ENCODE measurements around the gene P4HA1. TPM values are rescaled to one million over a fixed set of nuclear protein-coding genes. Genes with fewer than 3 reads are reported as not detected.

P4HA1 gene
- total RNA-seq, 2 experiments from 2014 or later, result 30.9 to 31.2 TPM

DNA sequence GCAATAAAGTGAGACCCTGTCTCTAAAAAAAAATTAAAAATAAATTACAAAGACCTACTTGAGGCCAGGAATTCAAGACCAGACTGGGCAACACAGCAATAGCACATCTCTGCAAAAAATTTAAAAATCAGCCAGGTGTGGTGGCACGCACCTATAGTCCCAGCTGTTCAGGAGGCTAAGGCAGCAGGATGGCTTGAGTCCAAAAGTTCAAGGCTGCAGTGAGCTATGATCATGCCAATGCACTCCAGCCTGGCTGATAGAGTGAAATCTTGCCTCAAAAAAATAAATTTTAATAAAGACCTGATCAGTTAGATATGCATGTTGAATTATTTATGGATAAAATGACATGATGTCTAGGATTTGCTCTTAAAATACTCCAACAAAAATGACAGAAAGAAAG lies 34.9 kb downstream of the P4HA1 start:
- ChIA-PET CTCF (interaction anchor here (0.6 to 3.9 kb wide), 15 partner anchors 7 to 719 kb away, joined by 3 to 16 read pairs (median 4); partner anchors contain the start of genes NUDT13 and P4HA1), POLR2A (no interaction called here)
- peaks cover 10% of the 10 kb centered on the region for H3K4me1 Mint-ChIP-seq (ENCODE audit: low read depth)
- H3K9me3 Mint-ChIP-seq, result no peaks in the 10 kb centered on the region
- H3K27me3 Mint-ChIP-seq, result no peaks in the 10 kb centered on the region
- H3K36me3 Mint-ChIP-seq, result peaks cover 24% of the 10 kb centered on the region
- no peak overlapping the region for H3K4me3 Mint-ChIP-seq
- no peak overlapping the region for H3K27ac Mint-ChIP-seq
- no peak for DNase-seq
- intact Hi-C loops (cut with micrococcal nuclease), result loop anchor here (1.0 to 5.0 kb wide), 2 partner anchors 369 to 697 kb away; partner anchors contain the start of gene MCU

DNA sequence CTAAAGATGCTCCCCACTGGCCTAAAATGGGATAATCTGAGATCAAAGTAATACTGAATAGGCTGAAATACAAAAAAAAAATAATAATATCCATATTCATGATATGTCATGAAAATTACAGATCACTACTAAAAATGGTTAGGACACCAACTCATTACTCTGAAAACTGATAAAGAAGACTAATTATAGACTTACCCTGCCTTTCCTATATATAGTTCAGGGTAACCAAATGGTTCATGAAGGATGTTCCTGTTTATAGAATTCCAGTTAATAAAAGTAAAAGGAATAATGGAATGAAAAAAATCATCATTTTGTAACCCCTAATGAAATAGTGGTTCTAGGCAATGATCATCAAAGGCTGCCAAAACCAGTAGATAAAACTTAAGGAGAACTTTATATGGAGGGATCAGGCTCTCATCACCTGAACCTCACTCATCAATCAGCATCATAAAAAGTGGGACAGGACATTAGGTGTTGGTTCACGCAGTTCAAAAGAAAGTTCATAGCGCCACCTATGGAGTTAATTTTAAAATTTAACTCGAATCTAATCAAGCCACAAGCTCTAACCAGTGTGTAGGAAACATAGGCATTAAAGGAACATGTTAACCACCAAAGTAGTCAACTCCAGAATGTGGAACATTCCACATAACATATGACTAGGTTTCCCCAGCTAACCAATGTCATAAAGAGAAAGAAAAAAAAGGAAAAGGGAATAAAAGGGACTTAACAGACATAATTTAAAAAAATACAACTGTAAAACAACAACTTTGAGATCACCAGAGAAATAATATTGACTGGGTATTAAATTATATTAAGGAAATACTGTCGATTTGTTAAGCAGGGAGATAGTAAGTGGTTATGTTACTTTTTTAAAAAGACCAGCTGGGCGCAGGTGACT lies 35.7 kb downstream of the P4HA1 start:
- no peak for DNase-seq
- H3K36me3 Mint-ChIP-seq, result peaks cover 24% of the 10 kb centered on the region
- H3K9me3 Mint-ChIP-seq, result no peaks in the 10 kb centered on the region
- CTCF ChIA-PET, result interaction anchor here (0.6 to 3.9 kb wide), 15 partner anchors 8 to 699 kb away, joined by 3 to 16 read pairs (median 4); partner anchors contain the start of genes NUDT13 and P4HA1
- intact Hi-C loops (cut with micrococcal nuclease), result loop anchor here (1.0 to 5.0 kb wide), 2 partner anchors 369 to 697 kb away; partner anchors contain the start of gene MCU
- H3K27ac Mint-ChIP-seq, result no peak overlapping the region
- no peak overlapping the region for H3K4me3 Mint-ChIP-seq
- H3K4me1 Mint-ChIP-seq (ENCODE audit: low read depth), result peaks cover 10% of the 10 kb centered on the region
- no peaks in the 10 kb centered on the region for H3K27me3 Mint-ChIP-seq
- POLR2A ChIA-PET, result no interaction called here

DNA sequence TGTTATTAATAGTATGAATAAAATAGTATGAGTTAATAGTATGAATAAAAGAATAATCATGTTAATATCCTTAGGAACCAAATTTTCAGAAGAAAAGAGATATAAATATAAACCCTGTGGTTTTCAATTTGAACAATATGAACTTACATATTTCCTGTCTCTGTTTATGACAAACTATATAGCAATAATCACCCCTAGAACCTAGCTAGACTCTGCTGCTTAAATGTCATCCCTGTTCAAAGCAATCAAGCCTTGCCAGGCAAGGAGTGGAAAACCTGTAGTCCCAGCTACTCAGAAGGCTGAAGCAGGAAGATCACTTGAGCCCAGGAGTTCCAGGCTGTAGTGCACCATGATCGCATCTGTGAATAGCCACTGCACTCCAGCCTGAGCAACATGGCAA lies 36.5 kb downstream of the P4HA1 start:
- Mint-ChIP-seq H3K9me3 (no peaks in the 10 kb centered on the region), H3K27me3 (no peaks in the 10 kb centered on the region), H3K4me3 (no peak overlapping the region), H3K36me3 (peaks cover 21% of the 10 kb centered on the region), H3K27ac (no peak overlapping the region), H3K4me1 (ENCODE audit: low read depth) (peaks cover 10% of the 10 kb centered on the region)
- intact Hi-C loops (cut with micrococcal nuclease), result loop anchor here (5.0 kb wide), 1 partner anchor 368 kb away; the partner anchor contains the start of gene MCU
- ChIA-PET POLR2A (no interaction called here), CTCF (interaction anchor here (1.1 to 3.9 kb wide), 3 partner anchors 24 to 696 kb away, joined by 3 to 16 read pairs (median 8); partner anchors contain the start of gene P4HA1)
- no peak for DNase-seq

DNA sequence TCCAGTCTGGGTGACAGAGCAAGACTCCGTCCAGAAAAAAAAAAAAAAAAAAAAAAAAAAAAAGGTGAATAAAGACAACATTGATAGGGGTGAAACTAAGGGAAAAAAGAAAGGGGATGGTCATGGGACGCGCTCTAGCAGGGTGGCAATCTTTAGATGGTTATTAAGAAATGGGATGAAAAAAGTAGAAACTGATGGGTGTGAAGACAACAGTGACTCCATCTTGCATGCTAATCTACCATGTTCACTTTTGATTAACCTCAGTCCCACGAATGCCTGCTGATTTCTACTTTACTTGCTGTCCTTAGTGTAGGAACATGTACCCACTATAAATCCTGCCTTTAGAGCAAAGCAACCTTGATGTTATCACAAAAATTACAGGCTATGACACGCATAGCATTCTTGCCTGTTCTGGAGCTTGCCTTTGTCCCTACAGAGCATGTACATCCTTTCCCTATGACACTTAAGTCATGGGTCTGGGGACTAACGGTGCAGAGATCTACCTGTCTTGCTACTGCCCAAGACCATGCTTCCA lies 38.5 kb downstream of the P4HA1 start:
- ChIA-PET POLR2A (no interaction called here), CTCF (interaction anchor here (0.9 kb wide), 1 partner anchor 112 kb away, joined by 3 read pairs; no protein-coding TSS in a partner anchor)
- intact Hi-C loops (cut with micrococcal nuclease), result no loop called here
- H3K4me3 Mint-ChIP-seq, result no peak overlapping the region
- no peaks in the 10 kb centered on the region for H3K9me3 Mint-ChIP-seq
- peaks cover 23% of the 10 kb centered on the region for H3K36me3 Mint-ChIP-seq
- no peak for DNase-seq
- peaks cover 10% of the 10 kb centered on the region for H3K4me1 Mint-ChIP-seq (ENCODE audit: low read depth)
- no peaks in the 10 kb centered on the region for H3K27me3 Mint-ChIP-seq
- no peak overlapping the region for H3K27ac Mint-ChIP-seq

DNA sequence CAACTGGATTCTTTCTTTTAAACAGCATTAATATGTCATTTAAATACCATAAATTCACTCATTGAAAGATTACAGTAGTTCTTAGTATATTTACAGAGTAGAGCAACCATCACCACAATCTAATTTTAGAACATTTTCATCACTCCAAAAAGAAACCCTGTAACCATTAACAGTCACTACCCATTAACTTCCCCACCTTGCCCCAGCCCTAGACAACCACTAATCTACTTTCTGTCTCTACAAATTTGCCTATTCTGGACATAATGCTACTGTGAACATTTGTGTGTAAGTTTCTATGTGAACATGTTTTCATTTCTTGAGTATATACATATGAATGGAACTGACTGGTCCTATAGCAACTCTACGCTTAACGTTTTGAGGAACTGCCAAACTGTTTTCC lies 42.4 kb downstream of the P4HA1 start:
- H3K36me3 Mint-ChIP-seq, result peaks cover 21% of the 10 kb centered on the region
- POLR2A ChIA-PET, result no interaction called here
- no peak overlapping the region for H3K4me3 Mint-ChIP-seq
- H3K27ac Mint-ChIP-seq, result no peak overlapping the region
- intact Hi-C loops (cut with micrococcal nuclease), result no loop called here
- H3K27me3 Mint-ChIP-seq, result no peaks in the 10 kb centered on the region
- peaks cover 3% of the 10 kb centered on the region for H3K4me1 Mint-ChIP-seq (ENCODE audit: low read depth)
- no peak for DNase-seq
- H3K9me3 Mint-ChIP-seq, result no peaks in the 10 kb centered on the region
- CTCF ChIA-PET, result no interaction called here

DNA sequence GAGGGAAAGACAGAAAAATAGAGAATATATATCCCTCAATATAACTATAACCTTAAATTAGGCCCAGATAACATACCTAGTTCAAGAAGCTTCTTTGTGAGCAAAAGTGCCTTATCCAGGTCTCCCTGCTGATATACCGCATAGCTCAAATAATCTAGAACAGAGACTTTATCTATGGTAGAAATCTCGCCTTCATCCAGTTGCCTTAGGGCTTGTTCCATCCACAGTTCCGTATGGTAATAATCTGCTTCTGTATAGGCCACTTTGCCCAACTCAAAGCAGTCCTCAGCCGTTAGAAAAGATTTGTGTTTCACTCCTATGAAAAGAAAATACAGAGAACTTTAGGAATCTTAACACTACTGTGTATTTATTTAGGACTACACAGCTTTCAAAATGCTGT lies 43.4 kb downstream of the P4HA1 start:
- no peak for DNase-seq
- no peaks in the 10 kb centered on the region for H3K9me3 Mint-ChIP-seq
- peaks cover 3% of the 10 kb centered on the region for H3K4me1 Mint-ChIP-seq (ENCODE audit: low read depth)
- POLR2A ChIA-PET, result no interaction called here
- peaks cover 17% of the 10 kb centered on the region for H3K36me3 Mint-ChIP-seq
- CTCF ChIA-PET, result interaction anchor here (1.0 kb wide), 1 partner anchor 689 kb away, joined by 3 read pairs; no protein-coding TSS in a partner anchor
- H3K27ac Mint-ChIP-seq, result no peak overlapping the region
- no peak overlapping the region for H3K4me3 Mint-ChIP-seq
- intact Hi-C loops (cut with micrococcal nuclease), result no loop called here
- no peaks in the 10 kb centered on the region for H3K27me3 Mint-ChIP-seq

DNA sequence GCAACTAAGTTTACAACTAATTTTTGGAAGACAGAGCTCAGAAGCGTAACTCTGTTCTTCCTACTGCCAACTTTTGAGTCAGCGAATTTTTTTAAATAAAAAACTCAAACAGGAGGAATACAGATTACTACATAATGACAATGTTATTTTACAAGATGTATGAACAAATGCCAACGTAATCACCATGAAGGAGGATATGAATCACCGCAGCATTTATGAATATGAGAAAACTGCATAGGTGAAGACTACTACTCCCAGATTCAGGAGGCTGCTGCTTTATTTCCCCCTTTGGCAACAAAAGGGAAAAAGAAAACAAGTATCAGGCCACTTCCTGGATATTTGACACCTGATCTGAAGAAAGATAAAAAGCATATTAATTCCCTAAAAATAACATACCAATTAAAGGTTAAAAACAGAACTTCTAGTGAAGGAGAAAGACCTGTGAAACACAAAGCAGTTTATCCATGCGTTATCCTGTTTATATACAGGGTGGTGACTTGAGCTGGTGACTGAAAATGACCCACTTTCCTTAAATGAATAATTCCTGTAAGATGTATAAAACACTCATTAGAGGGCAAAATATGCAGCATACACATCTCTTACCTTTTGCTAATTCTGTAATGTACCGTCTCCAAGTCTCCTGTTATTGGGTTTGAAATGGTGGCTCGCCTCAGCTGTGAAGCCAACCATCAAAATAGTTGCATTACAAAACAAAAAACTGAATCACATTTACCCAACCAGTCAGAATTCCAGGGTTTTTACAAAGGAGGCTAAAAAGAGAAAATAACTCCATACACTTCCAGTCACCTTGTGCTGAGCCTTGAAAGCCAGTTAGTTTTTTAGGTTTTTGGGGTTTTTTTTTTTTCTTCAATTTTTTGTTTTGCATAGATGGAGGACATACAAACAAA lies 52.0 kb downstream of the P4HA1 start:
- ChIA-PET CTCF (interaction anchor here (0.6 kb wide), 1 partner anchor 132 kb away, joined by 3 read pairs; no protein-coding TSS in a partner anchor), POLR2A (no interaction called here)
- H3K36me3 Mint-ChIP-seq, result peaks cover 19% of the 10 kb centered on the region
- no peaks in the 10 kb centered on the region for H3K9me3 Mint-ChIP-seq
- H3K4me1 Mint-ChIP-seq (ENCODE audit: low read depth), result peaks cover 5% of the 10 kb centered on the region
- no peak for DNase-seq
- no peaks in the 10 kb centered on the region for H3K27me3 Mint-ChIP-seq
- intact Hi-C loops (cut with micrococcal nuclease), result no loop called here
- no peak overlapping the region for H3K27ac Mint-ChIP-seq
- H3K4me3 Mint-ChIP-seq, result no peak overlapping the region

DNA sequence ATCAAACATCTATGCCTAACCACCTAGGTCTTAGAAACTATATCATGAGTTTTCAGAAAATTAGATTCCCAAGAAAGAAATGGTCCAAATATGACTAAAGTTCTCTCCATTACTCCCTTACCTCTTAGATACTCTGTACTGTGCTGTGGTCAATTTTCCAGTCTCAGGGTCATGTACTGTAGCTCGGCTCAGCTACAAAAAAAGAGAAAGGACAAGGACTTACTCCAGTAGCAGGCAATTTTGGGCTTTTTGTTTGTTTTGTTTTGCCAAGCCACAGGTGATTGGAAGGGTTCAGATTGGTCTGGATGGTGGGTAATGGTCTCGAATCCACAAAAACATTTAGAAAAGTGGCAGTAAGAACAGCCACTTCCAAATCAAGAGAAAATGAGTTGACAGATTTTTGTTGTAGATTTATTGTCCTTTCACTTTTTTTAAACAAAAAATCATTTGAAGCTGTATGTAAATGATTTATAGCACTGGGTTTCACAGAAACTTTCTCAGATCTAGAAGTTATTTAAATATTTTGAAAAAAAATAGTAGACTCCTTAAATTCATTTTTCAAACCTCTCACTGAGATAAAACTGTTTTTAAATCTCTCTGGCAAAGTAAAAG lies 52.8 kb downstream of the P4HA1 start:
- ChIA-PET POLR2A (no interaction called here), CTCF (interaction anchor here (0.6 kb wide), 1 partner anchor 133 kb away, joined by 3 read pairs; no protein-coding TSS in a partner anchor)
- no peak overlapping the region for H3K27ac Mint-ChIP-seq
- H3K36me3 Mint-ChIP-seq, result peaks cover 19% of the 10 kb centered on the region
- H3K4me3 Mint-ChIP-seq, result no peak overlapping the region
- DNase-seq, result no peak
- H3K4me1 Mint-ChIP-seq (ENCODE audit: low read depth), result peaks cover 5% of the 10 kb centered on the region
- intact Hi-C loops (cut with micrococcal nuclease), result no loop called here
- H3K9me3 Mint-ChIP-seq, result no peaks in the 10 kb centered on the region
- H3K27me3 Mint-ChIP-seq, result no peaks in the 10 kb centered on the region

DNA sequence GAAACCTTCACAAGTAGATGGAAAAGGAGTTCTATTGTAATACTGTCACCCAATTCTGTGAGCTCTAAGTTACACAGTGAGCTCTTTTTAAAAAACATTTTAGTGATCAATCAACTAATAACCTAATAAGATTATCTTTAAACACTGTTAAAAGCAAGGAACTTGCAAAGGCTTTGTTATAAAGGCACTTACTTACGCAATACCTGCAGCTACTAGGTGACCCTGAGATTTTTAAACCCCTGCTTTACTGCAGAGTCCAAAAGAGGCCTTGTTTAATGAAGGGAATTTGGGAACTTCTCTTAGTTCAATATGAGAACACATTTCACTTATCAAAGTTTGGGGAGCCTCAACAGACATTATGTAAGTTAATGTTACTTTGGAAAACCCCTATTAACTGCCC lies 53.3 kb downstream of the P4HA1 start:
- H3K4me3 Mint-ChIP-seq, result no peak overlapping the region
- H3K36me3 Mint-ChIP-seq, result peaks cover 19% of the 10 kb centered on the region
- POLR2A ChIA-PET, result no interaction called here

DNA sequence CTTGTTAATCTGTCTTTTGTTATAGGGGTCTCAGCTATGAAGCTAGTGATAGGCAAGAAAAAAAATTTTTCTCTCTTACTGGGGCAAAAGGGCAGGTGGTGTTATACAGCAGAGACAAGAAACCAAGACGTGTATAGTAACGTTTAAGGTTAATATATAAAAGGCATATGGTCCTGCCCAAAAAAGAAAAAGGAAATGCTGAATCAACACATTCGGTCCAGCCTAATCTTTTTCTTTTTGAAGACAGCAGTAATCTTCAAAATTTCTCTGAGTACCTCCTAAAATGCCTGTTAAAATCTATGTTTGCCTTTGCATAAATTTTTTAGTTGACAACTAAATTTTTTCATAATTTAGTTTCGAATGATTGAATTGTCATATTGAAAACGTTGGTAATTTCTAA lies 54.5 kb downstream of the P4HA1 start:
- CTCF ChIA-PET, result no interaction called here
- Mint-ChIP-seq H3K27ac (no peak overlapping the region), H3K4me3 (no peak overlapping the region), H3K9me3 (no peaks in the 10 kb centered on the region), H3K27me3 (no peaks in the 10 kb centered on the region), H3K36me3 (peaks cover 19% of the 10 kb centered on the region), H3K4me1 (ENCODE audit: low read depth) (peaks cover 5% of the 10 kb centered on the region)
- intact Hi-C loops (cut with micrococcal nuclease), result no loop called here
- POLR2A ChIA-PET, result no interaction called here
- no peak for DNase-seq

More for the DNA sequence above, 53.3 kb downstream of the P4HA1 start:
- CTCF ChIA-PET, result no interaction called here
- intact Hi-C loops (cut with micrococcal nuclease), result no loop called here
- Mint-ChIP-seq H3K4me1 (ENCODE audit: low read depth) (peaks cover 5% of the 10 kb centered on the region), H3K9me3 (no peaks in the 10 kb centered on the region), H3K27ac (no peak overlapping the region), H3K27me3 (no peaks in the 10 kb centered on the region)
- DNase-seq, result no peak

DNA sequence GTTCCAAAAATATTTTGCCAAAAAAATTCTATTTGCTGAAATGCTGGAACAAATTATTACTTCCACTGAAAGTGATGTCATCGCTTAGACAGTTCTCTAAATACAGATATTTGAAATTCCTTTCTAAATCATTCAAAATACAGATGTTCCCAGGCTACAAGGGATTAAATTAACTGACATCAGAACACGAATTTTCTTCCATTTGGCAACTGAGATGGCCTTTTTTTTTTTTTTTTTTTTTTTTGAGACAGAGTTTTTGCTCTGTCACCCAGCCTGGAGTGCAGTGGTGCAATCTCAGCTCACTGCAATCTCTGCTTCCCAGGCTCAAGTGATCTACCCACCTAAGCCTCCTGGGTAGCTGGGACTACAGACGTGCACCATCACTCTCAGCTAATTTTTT lies 57.0 kb downstream of the P4HA1 start:
- Mint-ChIP-seq H3K36me3 (peaks cover 15% of the 10 kb centered on the region), H3K4me1 (ENCODE audit: low read depth) (peaks cover 2% of the 10 kb centered on the region), H3K4me3 (no peak overlapping the region), H3K27me3 (no peaks in the 10 kb centered on the region), H3K9me3 (no peaks in the 10 kb centered on the region), H3K27ac (no peak overlapping the region)
- ChIA-PET POLR2A (interaction anchor here (0.6 kb wide), 1 partner anchor 8 kb away, joined by 5 read pairs; no protein-coding TSS in a partner anchor), CTCF (interaction anchor here (1.2 kb wide), 1 partner anchor 57 kb away, joined by 4 read pairs; the partner anchor contains the start of gene P4HA1)
- intact Hi-C loops (cut with micrococcal nuclease), result no loop called here
- DNase-seq, result no peak
